ENCODE measurements around the gene CEP83. TPM values are rescaled to one million over a fixed set of nuclear protein-coding genes. Genes with fewer than 3 reads are reported as not detected.
"Not testable (repeated sequence)": the region's sequence is repeated elsewhere in the genome, so short reads cannot be mapped to it uniquely, and the experiment has no call there.

The CEP83 gene
- total RNA-seq, 1 experiment from 2014 or later: 19.2 TPM

- H3K4me2 ChIP-seq (ENCODE audit: low read length); H3K9me2 ChIP-seq (ENCODE audit: insufficient read depth); POLR2A ChIA-PET; ATAC-seq; CTCF ChIA-PET; H3K9ac ChIP-seq (ENCODE audit: low read length); H3K27ac ChIP-seq (ENCODE audit: low read depth, low read length); H2AFZ ChIP-seq (ENCODE audit: low read depth, low read length, poor library complexity, severe bottlenecking); H3K4me1 ChIP-seq (ENCODE audit: control insufficient read depth in 1 of 2, insufficient read depth in 2 of 2, low read length in 2 of 2); BruUV-seq (replicated peaks); DNase-seq (ENCODE audit: low read depth, low spot score); H3K36me3 ChIP-seq (ENCODE audit: control insufficient read depth in 1 of 2, insufficient read depth in 2 of 2, low read length in 2 of 2); RAD21 ChIA-PET (ENCODE audit: low non-redundant PET in 1 of 2, low total read pairs in 2 of 2, uncharacterized antibody in 2 of 2, unreplicated experiment in 2 of 2); H3K27me3 ChIP-seq (ENCODE audit: insufficient read depth, low read length); intact Hi-C loops (cut with micrococcal nuclease); H4K20me1 ChIP-seq (ENCODE audit: insufficient read depth): not testable (repeated sequence)
- Histone ChIP-seq H3K9me3 (ENCODE audit: control insufficient read depth in 1 of 2, insufficient read depth in 1 of 2, low read depth in 1 of 2, low read length in 2 of 2) (peaks cover 0 to 14% of the 10 kb centered on the region in 2 experiments; a peak in 2 of 4 replicates), H3K79me2 (ENCODE audit: insufficient read depth, low read length) (peaks cover 65% of the 10 kb centered on the region), H3K4me3 (replicated peaks in 1 of 2; ENCODE audit: low read depth in 1 of 2, low read length in 2 of 2) (peak overlapping the region; percentile 24 to 28; a peak in 2 of 4 replicates)
Measured at GRCh38 chr12:94424830-94425229, 34.8 kb downstream of the CEP83 start.

- ChIA-PET CTCF (no interaction called here), RAD21 (ENCODE audit: low non-redundant PET in 1 of 2, low total read pairs in 2 of 2, uncharacterized antibody in 2 of 2, unreplicated experiment in 2 of 2) (no interaction called here), POLR2A (no interaction called here)
- ATAC-seq: no peak
- Histone ChIP-seq H3K27ac (ENCODE audit: low read depth, low read length) (no peak overlapping the region), H3K9ac (ENCODE audit: low read length) (no peak overlapping the region), H3K4me2 (ENCODE audit: low read length) (no peak overlapping the region), H4K20me1 (ENCODE audit: insufficient read depth) (no peaks in the 10 kb centered on the region), H3K4me1 (ENCODE audit: control insufficient read depth in 1 of 2, insufficient read depth in 2 of 2, low read length in 2 of 2) (no peaks in the 10 kb centered on the region), H3K27me3 (ENCODE audit: insufficient read depth, low read length) (no peaks in the 10 kb centered on the region), H3K36me3 (ENCODE audit: control insufficient read depth in 1 of 2, insufficient read depth in 2 of 2, low read length in 2 of 2) (peaks cover 0 to 6% of the 10 kb centered on the region in 2 experiments; a peak in 2 of 4 replicates), H3K9me3 (ENCODE audit: control insufficient read depth in 1 of 2, insufficient read depth in 1 of 2, low read depth in 1 of 2, low read length in 2 of 2) (peaks cover 0 to 14% of the 10 kb centered on the region in 2 experiments; a peak in 2 of 4 replicates), H2AFZ (ENCODE audit: low read depth, low read length, poor library complexity, severe bottlenecking) (no peak overlapping the region), H3K79me2 (ENCODE audit: insufficient read depth, low read length) (peaks cover 45% of the 10 kb centered on the region), H3K9me2 (ENCODE audit: insufficient read depth) (no peaks in the 10 kb centered on the region), H3K4me3 (replicated peaks in 1 of 2; ENCODE audit: low read depth in 1 of 2, low read length in 2 of 2) (no peak overlapping the region)
- peak; percentile 93 for TF ChIP-seq CBX3 (IDR thresholded peaks at IDR 0.05; ENCODE audit: low read depth)
- TF ChIP-seq CTCF (IDR thresholded peaks at IDR 0.05 in 2 of 3, conservative IDR thresholded peaks at IDR 0.05 in 1 of 3; ENCODE audit: borderline replicate concordance in 1 of 3, insufficient read depth in 1 of 3, low read depth in 2 of 3, low read length in 2 of 3): no peak
- DNase-seq (ENCODE audit: low read depth, low spot score): no peak
- intact Hi-C loops (cut with micrococcal nuclease): no loop called here
- BruUV-seq (replicated peaks): no TSS peak
Measured at GRCh38 chr12:94421868-94422740, 37.6 kb downstream of the CEP83 start.

All from HCT116 (cell line).